GM12892 (cell line): ENCODE results near the gene METTL23.

Experiments used
- POLR2A ChIP-seq: IDR thresholded peaks from 2 replicates; pipeline ENCODE4 v1.6.1; 2011; ENCODE audit warnings: low read depth, low read length, control low read depth
- POLR2AphosphoS5 ChIP-seq: IDR thresholded peaks from 2 replicates; pipeline ENCODE4 v1.6.1; 2011; ENCODE audit warnings: low read depth, low read length, control low read depth
- TAF1 ChIP-seq: IDR thresholded peaks from 2 replicates; pipeline ENCODE4 v1.6.1; 2011; ENCODE audit warnings: low read depth, mild to moderate bottlenecking, control low read depth, low read length, borderline replicate concordance

DNA sequence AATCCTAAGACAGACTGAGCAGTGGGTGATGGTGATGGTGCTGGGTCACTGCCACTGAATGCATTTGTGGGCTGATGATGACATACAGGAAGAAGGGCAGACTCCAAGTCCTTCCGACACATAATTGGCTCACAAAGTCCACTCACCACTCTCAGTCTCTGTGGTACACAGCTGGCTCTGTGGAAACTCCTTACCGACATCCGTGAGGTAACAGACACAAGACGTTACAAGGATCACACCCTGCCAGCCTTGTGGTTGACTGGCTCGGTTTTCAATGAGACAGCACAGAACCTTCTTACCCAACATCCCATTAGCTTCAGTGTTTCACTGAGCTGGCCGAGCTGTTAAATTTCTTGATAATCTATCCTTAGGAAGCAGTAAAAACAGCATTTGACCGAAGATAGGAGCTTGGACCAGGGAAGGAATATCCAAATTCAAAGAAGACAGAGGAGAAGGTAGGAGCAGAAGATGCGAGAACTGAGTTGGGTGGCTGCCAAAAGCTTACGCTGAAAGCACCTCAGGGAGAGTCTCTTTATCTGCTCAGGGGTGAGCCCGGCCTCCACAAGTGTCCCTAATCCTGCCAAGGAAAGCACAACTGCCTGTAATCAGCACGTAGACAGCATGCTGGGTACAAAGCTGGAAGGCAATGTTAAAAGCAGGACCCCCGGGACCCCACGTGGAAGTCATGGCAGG is 10.3 kb upstream of the METTL23 start:
- TF ChIP-seq POLR2A (no peak), POLR2AphosphoS5 (no peak), TAF1 (no peak)
